T follicular helper cell (primary cell): ENCODE results near the gene KRTAP5-9.
"Not testable (repeated sequence)": the region's sequence is repeated elsewhere in the genome, so short reads cannot be mapped to it uniquely, and the experiment has no call there.

Source experiments
- DNase-seq: peaks from one replicate; pipeline ENCODE4 v3.0.0-alpha.2; 2020; ENCODE audit warnings: low read depth

KRTAP5-9 gene

DNA sequence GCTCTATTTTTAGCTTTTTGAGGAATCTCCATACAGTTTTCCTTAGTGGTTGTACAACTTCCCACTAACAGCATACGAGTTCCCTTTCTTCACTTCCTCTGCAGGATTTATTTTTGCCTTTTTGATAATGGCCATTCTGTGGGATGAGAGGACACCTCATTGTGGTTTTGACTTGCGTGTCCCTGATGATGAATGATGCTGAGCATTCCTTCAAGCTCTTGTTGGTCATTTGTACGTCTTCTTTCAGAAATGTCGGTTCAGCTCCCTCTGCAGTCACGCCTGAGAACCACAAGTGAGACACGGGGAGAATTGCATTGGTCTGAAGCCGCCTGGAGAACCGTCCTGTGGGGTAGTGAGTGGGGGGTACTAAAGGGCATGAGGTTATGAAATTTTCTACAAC is 15.2 kb downstream of the KRTAP5-9 start:
- DNase-seq: no peak

DNA sequence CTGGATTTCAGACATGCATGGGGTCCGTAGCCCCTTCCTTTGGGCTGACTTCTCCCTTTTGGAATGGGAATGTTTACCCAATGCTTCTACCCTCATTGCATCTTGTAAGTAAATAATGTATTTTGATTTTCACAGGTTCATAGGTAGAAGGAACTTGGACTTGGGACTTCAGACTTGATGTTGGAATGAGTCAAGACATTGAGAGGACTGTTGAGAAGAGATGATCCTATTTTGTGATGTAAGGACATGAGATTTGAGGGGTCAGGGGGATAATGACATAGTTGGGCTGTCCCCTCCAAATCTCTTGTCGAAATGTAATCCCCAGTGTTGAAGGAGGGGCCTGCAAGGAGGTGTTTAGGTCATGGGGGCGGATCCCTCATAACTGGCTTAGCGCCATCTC is 16.2 kb downstream of the KRTAP5-9 start:
- DNase-seq: no peak

DNA sequence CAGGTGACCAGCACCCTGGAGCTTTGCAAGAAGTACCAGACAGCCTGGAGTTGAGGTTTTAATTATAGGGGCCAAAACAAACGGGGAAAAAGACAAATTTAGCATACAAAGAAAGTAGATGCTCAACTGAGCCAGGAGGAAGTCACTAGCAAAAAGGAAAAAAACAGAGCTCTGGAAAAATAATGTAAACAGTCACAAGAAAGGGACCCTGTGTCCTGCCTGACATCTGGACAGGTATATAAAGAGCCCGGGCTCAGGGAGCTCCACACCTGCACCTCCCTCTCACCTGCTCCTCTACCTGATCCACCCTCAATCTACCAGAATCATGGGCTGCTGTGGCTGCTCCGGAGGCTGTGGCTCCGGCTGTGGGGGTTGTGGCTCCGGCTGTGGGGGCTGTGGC is 17.0 kb downstream of the KRTAP5-9 start, which contains the start of gene KRTAP5-10:
KRTAP5-10 (plus strand) TSS at position 301 of the 400 bp plus-strand sequence; CDS start at position 326, 25 bp downstream.
- no peak for DNase-seq

DNA sequence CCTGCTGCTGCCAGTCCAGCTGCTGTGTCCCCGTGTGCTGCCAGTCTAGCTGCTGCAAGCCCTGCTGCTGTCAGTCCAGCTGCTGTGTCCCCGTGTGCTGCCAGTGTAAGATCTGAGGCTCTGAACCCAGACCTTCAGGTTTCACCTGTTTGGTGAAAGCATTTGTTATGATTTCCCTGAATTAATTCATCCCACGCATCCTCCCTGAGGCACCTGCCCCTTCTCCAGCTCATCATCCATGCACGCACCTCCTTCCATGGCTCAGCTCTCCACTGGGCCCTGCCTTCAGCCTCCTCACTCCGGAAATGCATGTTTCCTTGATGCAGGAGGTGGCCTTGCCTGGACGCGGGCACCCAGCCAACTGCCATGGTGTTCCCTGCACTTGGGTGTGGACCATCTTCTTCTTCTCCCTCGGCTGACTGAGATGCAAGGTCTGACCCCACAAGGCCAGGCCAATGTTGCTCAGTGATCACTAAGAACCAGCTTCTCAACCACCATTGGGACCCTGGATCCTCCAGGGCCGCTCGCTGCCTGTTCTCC is 17.9 kb downstream of the KRTAP5-9 start:
- DNase-seq: no peak

DNA sequence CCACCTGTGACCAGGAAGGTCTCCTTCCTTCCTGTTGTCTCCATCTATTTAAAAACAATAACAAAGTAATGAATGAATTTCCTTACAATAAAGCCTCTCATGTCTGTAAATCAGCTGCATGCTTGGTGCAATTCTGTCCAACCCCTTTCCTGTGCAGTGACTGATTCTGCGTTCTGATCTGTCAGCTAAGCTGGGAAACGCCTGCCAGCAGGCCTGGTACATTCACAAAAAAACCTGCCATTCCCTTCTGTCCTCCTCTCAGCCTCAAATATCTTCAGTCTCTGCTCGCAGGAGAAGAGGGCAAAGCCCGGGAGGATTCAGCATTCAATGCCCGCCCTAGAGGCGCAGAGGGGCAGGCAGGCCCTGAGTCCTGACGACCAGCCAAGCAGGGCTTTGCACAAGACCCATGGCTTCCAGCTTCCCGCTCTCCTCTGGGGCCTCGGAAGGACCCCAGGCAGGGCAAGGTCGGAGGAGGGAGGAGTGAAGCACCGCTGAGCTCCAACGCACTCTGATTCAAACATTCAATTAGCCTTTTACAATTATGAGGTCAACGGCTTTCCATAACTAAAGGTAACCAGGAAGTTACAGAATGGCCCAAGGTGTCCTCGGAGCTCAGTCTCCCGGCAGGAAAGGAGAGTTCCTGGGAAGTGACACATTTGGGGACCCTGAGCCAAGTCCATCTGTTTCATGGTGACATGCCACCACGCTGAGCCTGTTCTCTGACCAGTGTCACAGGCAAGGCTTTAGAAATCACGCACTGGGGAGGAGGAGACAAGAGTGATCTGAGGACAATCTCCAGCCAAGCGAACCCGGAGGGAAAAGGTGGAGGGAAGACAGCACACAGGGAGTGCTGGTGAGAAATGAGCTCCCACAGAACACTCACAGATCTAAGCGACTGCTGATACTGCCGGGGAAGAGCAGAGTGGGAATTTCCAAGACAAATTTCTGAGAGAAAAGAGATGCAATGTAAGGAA is 18.7 kb downstream of the KRTAP5-9 start:
- not testable (repeated sequence) for DNase-seq

DNA sequence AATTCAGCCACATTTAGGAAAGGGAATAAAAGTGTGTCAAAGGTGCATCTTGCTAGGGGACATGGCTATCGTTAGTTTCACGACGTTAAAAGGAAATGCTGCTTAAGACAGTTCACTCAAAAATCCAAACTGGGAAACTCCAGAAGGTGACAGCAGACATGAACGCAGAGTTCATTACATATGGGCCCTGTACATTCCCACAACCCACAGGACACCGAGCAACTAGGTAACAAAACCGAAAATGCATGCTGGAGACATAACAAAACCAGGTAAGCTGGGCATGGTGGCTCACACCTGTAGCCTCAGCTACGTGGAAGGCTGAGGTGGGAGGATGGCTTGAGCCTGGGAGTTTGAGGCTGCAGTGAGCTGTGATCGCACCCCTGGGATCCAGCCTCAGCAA is 19.4 kb downstream of the KRTAP5-9 start:
- not testable (repeated sequence) for DNase-seq

DNA sequence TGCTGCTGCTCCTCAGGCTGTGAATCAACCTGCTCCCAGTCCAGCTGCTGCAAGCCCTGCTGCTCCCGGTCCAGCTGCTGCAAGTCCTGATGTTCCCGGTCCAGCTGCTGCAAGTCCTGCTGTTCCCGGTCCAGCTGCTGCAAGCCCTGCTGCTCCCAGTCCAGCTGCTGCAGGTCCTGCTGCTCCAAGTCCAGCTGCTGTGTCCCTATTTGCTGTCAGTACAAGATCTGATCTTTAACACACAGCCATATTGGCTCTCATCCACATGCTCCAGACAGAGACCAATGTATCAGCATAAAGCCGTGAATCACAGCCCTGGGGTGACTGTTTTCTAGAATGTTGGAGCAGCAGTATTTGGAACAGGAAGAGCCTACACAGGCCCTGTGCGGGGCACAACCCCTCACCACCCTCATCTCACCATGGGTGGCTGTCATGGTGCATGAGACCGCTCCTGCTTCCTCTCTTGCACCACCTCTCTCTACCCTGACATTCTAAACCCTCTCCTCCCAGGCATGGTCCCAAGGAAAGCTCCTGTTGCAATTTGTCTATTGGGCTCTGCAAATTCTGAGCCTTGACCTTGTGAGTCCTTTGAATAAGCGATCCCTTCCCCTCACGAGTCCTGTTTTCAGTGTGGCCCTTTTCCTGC is 20.6 kb downstream of the KRTAP5-9 start:
- DNase-seq: no peak

DNA sequence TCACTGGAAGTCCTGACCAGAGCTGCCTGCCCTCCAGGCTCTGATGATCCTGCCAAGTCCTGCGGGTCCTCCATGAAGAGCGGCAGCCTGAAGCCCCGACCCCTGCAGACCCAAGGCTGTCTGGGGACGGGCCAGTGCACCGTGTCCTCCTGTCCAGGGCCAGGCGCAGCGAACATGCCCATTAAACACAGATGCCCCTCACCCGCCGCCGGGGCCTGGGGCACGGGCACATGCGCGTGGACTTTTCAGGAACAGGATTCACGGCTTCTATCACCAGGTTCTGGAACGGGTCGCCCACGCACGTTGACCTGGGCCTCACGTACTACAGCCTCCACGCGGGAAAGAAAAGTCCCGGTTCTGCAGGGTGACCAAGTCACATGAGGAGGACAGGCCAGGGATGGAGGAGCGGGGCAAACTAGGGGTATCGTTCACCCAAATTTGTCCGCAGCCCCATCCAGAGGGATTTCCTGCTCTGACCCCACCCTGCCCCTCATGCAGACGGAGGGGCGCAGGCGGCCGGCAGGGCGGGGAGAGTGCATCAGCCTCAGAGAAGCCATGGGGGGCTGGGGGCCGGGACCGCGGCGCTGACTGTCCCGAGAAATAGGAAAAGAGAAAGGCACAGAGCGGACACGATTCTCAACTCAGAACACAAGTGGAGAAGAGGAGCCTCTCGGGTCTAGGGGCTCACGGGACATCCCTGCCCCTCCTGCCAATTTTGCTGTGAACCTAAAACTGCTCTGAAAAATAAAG is 23.1 kb downstream of the KRTAP5-9 start:
- DNase-seq: not testable (repeated sequence)

DNA sequence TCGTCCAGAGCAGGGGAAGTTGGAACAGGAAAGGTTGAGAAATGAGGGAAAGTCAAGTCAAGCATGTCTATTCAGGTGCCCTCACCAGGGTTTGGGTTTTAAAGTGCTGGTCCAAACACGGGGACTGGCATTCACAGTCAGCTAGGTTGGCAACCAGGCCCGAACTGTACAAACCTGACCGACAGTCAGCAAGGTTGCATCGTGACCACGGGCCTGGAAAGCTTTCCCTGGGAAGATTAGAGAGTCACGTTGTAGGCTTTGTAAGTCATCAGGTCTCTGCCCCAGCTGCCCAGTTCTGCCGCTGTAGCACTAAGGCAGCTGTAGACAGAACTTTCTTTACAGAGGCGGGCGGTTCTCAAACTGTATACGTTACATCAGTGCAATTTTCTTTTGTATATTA is 24.6 kb downstream of the KRTAP5-9 start:
- DNase-seq: no peak

DNA sequence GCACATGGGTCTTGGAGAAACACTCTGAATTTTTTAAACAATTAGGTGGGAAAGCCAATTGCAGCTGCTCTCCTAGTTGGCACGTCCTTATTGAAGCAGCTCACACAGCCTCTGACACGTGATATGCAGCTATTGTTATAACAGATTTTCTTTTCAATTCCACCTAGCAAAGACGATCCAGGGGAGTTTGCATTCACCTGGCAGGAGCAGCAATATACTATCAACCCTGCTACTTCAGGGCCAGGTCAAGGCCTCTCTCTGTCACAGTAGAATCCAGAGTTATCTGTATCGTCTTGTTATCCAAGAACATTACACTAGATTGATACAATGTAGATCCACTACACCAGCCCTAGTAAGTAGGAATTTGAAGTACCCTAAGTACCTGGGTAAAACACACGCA is 26.2 kb downstream of the KRTAP5-9 start:
- no peak for DNase-seq

DNA sequence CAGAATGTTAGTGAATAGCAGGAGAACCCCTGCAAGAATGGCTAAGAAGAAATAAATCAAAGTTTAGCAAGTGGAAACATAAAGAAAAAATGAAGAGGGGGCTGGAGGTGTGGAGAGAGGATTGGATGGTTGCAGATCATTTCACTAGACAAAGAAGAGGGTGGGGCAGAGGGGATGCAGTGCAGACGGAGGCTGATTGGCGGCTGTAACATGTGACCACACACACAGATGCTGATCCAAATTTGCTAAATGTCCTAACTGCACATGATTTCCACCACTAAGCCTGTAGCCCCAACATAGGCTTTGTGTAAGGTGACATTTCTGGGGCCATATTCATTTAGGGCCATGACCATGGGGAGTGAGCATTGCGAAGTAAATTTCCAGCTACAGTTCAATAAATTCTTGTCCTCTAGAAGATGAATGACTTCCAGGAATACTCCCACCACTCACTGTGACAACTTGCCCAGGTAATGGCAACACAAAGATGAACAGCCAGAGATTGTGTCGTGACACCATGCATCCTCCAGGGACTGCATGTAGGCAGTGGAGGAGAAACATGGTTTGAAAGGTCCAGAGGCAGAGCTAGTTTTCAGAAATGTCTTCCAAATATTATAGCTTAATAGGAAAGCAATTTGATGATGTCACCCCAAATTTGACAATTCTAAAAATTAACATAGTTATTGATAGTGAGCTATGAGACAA is 27.7 kb downstream of the KRTAP5-9 start:
- no peak for DNase-seq

DNA sequence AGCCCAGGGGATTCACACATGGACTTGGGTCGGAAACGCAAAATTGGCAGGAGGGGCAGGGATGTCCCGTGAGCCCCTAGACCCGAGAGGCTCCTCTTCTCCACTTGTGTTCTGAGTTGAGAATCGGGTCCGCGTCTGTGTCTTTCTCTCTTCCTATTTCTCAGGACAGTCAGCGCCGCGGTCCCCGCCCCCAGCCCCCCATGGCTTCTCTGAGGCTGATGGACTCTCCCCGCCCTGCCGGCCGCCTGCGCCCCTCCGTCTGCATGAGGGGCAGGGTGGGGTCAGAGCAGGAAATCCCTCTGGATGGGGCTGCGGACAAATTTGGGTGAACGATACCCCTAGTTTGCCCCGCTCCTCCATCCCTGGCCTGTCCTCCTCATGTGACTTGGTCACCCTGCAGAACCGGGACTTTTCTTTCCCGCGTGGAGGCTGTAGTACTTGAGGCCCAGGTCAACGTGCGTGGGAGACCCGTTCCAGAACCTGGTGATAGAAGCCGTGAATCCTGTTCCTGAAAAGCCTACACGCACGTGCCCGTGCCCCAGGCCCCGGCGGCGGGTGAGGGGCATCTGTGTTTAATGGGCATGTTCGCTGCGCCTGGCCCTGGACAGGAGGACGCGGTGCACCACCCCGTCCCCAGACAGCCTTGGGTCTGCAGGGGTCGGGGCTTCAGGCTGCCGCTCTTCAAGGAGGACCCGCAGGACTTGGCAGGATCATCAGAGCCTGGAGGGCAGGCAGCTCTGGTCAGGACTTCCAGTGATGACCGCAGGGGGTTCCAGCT is 28.7 kb downstream of the KRTAP5-9 start:
- not testable (repeated sequence) for DNase-seq

DNA sequence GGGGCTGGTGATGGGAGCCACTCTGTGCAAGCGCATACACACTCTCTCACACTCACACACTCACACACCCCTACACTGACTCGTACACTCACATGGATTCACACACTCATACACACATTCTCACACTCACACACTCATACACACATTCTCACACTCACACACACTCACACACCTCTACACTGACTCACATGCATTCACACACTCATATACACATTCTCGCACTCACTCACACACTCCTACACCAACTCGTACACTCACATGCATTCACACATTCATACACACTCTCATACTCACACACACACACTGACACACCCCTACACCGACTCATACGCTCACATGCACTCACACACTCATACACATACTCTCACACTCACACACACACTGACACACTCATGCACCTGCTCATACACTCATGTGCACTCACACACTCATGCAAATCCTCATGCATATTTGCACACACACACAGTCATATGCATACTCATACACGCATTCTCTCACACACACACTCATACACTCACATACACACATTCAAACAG is 29.3 kb downstream of the KRTAP5-9 start:
- DNase-seq: no peak

DNA sequence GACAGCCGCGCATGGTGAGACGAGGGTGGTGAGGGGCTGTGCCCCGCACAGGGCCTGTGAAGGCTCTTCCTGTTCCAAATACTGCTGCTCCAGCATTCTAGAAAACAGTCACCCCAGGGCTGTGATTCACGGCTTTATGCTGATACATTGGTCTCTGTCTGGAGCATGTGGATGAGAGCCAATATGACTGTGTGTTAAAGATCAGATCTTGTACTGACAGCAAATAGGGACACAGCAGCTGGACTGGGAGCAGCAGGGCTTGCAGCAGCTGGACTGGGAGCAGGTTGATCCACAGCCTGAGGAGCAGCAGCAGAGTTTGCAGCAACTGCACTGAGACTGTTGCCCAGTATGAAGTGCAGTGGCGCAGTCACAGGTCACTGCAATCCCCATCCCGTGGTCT is 31.3 kb downstream of the KRTAP5-9 start:
- DNase-seq: not testable (repeated sequence)

DNA sequence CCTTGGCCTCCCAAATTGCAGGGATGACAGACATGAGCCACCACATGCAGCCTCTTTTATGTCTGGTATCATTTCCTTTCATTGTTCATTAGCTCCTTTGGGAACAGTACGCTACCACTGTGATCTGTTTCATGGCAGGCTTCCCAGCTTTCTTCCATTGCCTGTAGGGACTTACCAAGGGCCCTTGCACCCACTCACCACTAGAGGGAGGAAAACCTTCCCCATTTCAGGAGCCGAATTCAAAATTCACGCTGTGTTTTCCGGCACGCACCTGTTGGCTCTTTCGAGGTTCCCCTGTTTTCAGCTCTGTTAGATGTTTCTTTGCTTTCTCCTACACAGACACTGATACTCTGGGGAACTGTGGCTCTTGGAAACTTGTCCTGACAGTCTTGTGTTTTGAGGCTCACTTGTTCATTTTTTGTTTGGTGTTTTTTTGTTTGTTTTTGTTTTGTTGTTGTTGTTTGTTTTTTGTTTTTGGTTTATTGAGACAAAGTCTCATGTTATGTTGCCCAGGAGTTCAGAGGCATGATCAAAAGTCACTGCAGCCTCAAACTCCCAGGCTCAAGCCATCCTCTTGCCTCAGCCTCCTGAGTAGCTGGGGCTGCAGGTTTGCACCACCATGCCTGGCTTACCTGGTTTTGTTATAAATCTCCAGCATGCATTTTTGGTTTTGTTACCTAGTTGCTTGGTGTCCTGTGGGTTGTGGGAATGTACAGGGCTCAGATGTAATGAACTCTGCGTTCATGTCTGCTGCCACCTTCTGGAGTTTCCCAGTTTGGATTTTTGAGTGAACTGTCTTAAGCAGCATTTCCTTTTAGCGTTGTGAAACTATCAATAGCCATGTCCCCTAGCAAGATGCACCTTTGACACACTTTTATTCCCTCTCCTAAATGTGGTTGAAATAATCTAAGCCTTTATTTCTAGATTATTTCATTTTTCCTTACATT is 32.1 kb downstream of the KRTAP5-9 start:
- DNase-seq: no peak

DNA sequence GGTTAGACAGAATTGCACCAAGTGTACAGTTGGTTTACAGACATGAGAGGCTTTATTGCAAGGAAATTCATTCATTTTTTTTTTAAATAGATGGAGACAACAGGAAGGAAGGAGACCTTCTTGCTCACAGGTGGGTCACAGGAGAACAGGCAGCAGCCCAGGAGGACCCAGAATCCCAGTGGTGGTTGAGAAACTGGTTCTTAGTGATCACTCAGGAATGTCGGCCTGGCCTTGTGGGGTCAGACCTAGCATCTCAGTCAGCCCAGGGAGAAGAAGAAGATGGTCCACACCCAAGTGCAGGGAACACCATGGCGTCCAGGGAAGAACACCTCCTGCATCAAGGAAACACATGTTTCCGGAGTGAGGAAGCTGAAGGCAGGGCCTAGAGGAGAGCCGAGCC is 33.6 kb downstream of the KRTAP5-9 start:
- no peak for DNase-seq

DNA sequence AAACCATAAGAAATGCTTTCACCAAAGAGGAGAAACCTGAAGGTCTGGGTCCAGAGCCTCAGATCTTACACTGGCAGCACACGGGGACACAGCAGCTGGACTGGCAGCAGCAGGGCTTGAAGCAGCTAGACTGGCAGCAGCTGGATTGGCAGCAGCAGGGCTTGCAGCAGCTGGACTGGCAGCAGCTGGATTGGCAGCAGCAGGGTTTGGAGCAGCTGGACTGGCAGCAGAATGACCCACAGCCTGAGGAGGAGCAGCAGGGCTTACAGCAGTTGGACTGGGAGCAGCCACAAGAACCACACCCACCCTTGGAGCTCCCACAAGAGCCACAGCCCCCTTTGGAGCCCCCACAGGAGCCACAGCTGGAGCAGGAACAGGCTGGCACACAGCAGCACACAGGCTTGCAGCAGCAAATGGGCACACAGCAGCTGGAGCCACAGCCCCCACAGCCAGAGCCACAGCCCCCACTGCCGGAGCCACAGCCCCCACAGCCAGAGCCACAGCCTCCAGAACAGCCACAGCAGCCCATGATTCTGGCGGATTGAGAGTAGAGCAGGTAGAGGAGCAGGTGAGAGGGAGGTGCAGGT is 34.2 kb downstream of the KRTAP5-9 start, which contains the start of gene KRTAP5-11:
KRTAP5-11 (minus strand) TSS at position 567 of the 587 bp plus-strand sequence; CDS start at position 529, 38 bp downstream.
- no peak for DNase-seq

DNA sequence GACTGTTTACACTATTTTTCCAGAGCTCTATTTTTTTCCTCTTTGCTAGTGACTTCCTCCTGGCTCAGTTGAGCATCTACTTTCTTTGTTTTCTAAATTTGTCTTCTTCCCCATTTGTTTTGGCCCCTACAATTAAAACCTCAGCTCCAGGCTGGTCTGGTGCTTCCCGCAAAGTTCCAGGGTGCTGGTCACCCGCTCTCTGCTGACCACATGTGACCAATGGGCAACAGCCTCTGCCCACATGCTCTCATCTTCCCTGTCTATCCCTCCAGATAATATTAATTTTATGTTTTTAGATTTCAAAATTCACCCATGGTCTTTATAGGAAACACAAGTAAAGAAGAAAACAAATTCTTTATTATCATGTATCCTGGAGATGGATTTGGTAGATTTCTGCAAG is 34.7 kb downstream of the KRTAP5-9 start:
- DNase-seq: not testable (repeated sequence)

DNA sequence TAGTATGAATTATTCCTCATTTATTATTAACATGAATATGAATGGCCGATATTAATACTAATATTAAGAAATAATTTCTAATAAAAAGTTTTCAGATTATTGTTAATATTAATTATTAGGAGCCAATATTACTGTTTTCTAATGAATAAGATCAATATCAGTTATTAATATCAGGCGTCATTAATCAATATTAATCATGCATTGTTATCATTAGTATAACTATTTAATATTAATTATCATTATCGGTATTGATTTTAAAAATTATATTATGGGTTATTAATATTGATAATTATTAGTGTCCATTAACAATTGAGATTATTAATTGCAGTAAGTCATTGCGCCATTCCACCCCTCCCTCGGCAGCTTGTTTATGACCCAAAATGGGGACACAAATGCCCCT is 37.5 kb downstream of the KRTAP5-9 start:
- DNase-seq: not testable (repeated sequence)
